Medulla oblongata (tissue), 1 donor: ENCODE measurements around the gene GLCCI1.
A peak's percentile ranks its signal among the peaks of the same experiment; 100 is the strongest.

Experiments used
- DNase-seq: peaks from one replicate; pipeline ENCODE4 v3.0.0-alpha.2; 2015; ENCODE audit errors: extremely low spot score

Gene GLCCI1

DNA sequence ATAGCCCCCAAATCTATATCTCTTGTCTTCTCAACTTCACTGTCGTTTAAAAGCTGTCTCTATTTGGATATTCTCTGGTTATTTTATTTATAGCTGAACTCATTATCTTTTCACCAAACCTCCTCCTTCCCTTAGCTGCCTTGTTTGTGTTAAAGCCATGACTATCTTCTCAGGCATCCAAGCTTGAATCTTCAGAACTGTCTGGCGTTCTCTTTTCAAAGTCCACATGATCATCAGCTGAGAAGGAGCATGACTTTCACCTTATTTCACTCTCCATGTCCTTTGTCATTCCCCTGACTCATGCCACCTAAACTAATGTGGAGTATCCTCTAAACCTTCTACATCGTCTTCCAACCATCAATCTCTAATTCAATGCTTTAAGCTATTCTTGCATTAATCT lies 5.7 kb upstream of the GLCCI1 start:
- no peak for DNase-seq

DNA sequence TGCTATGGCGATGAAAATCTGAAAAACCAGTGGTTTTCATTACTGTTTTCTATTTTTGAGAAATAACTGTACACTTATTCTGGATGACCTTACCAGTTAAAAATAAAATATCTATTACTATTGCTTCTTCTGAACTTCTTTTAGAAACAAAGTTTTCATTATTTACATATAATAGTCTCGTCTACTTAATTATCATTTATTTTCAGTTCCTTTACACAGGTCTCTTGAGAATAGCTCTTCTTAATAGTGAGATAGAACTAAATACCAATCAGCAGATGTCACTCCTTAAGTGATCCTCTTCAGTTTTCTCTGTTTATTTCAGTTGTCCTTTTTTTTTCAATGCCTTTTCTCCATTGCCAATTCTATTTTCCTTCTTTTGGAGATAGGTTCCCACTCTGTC lies 4.3 kb upstream of the GLCCI1 start:
- no peak for DNase-seq

DNA sequence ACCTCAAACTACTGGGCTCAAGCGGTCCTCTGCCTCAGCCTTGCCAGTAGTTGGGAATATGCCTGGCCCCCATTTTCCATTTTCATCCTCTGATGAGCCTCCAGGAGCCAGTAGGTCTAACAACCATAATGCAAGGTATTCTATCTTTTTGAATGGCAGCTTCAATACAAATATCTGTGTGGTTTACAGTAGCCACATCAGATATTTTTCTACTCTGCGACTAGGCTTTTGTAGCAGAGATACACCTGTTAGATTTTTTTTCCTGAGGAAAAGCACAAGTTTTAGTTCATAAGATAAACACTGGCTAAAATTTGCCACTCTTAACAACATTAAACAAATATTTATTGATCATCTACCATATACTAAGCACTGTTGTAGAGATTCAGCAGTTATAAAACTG lies 3.9 kb upstream of the GLCCI1 start:
- DNase-seq, result no peak

- no peak for DNase-seq
These were observed 3.3 kb upstream of the GLCCI1 start for GRCh38 chr7:7965301-7965700.

DNA sequence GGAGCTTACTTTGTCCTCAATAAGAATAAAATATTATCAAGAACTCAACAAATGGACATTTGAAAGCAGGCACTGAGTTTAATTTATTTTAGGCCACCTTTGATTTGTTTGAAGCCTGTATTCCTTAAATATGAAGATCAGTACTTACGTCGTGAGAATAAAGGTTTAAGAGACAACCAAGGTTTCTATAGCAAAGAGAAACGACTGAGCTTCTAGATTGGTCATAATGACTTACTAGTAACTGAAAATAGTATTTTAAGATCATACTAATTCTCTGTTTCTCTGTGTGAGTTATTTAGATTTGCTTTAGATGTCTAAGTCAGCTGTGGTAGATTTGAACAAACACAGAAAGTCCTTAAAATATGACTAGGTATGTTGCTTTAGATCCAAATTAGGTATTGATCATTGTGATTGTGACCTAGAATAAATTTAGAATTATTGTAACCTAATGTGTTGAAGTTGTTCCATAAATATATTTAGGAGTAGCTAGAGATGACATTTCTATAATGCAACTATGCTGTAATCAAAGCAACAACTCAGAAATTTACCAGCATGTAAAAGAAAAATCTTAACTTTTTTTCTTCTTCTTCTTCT lies 2.4 kb upstream of the GLCCI1 start:
- no peak for DNase-seq

DNA sequence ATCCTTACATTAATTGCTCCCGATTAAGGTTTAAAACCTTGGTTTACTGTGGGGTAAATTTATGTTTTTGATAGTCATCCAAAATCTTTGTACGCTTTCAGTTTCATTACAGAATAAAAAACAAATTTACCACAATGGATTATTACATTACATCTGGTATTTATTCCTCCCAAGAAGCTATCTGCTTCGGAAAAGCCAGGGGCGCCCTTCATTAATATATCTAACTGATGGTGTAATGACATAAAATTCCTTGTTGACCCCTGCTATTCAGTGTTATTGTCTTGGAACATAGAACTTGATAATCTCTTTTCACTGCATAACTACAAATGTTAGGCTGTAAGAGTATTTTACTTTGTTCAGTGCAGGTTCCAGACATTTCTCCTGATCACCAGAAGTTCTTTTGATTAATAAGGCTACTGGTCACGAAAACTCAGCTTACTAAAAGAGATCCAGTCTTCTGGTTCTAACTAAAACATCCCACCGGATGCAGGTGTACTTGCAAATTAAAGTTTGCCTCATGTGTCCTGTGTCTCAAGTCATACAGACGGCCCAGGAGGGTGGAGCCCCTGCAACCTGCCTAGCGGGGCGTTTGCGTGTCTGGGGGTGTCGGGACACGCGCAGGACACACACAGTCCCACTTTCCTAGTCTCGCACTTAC lies 581 bp upstream of the GLCCI1 start:
- DNase-seq, result no peak

DNA sequence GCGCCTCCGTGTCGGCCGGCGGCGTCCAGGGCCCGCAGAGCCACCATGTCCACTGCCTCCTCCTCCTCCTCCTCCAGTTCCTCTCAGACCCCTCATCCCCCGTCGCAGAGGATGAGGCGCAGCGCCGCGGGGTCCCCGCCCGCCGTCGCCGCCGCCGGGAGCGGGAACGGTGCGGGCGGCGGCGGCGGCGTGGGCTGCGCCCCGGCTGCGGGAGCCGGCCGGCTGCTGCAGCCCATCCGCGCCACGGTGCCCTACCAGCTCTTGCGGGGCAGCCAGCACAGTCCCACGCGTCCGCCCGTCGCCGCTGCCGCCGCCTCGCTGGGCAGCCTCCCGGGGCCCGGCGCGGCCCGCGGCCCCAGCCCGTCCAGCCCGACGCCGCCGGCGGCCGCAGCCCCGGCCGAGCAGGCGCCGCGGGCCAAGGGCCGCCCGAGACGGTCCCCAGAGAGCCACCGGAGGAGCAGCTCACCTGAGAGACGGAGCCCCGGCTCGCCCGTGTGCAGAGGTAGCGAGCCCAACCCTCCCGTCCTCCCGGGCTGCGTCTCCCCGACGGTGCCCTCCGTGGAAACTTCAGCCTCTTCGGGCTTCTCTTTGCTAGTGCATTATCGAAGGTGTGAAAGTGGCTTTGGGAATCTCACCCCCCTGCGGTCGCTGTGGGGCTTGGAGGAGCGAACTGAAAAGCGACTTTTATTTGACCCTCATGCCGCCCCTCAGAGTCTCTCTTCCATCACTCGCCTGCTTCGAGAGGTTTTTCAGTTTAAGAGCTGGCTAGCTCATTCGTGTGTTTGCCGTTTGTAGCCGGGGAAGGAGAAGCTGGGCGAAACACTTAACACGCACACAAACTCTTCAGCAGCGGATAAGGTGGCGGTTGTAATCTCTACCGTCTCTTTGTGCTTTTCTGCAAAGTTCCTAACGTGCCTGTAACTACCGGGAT lies 975 bp downstream of the GLCCI1 start:
- DNase-seq, result peak; percentile 67

- no peak for DNase-seq
These were observed 1.6 kb downstream of the GLCCI1 start for GRCh38 chr7:7970237-7970530.

- DNase-seq, result peak; percentile 56
These were observed 2.1 kb downstream of the GLCCI1 start for GRCh38 chr7:7970531-7971307.

DNA sequence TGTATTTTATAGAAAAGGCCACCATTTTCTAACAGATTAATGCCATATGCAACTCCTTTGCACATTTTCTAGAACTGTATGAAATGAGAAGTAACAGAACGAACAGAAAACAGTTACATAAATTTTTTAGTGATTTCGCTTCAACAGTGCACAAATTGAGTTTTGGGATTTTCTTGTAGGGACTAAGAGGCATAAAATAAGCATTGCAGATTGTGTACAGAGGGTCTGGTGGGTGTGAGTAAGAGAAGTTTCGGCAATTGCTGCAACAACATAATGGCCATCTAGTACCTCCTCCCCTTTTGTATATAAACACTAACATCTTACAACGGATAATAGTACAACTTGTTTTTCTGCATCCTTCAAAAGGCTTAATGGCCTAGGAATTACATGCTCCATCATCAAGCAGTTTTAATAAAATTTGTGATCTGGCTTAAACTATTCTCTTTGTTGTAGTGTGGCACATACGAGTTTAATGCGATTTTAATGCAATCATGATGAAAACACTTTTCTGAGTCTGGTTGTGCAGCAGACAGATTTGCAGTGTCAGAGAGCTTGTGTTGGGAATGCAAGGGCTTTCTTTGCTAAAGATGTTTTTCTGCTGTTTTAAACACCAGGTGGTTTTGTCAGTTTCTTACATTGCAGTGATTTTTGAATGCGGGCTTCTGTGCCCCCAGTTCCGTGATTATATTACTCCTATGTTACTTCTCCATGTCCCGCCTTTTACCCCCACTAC lies 2.9 kb downstream of the GLCCI1 start:
- peak; percentile 18 for DNase-seq

GRCh38 chr7:7972128-7972527 lies 3.5 kb downstream of the GLCCI1 start:
- peak; percentile 44 for DNase-seq

DNA sequence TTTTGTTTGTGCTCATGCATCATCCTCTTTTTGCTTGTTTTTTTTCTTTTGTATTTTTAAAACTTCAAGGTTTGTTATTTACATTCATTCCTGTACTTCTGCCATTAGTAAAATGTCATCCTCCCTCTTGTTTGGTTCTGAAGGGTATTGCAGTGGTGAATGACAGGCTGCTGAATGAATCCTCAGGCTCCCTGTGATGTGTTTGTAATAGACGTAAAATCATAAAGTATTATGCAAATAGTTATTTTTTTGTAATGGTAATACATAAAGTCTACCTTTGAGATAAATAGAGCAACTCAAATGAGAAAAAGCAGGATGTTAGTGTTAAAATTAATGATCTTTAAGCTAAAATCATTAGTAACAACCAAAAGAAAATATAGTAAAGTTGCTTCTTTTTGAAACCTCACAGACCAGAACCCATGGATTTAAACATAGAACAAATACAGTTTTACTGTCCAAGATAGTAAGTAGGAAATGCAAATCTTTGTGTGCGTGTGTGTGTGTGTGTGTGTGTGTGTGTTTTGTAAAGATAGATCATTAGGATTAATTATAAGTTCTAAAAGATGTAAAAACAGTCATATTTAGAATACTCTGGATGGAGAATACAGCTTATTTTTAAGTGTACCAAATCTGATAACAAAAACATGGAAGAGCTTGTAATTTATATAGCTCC lies 4.5 kb downstream of the GLCCI1 start:
- peak; percentile 29 for DNase-seq

DNA sequence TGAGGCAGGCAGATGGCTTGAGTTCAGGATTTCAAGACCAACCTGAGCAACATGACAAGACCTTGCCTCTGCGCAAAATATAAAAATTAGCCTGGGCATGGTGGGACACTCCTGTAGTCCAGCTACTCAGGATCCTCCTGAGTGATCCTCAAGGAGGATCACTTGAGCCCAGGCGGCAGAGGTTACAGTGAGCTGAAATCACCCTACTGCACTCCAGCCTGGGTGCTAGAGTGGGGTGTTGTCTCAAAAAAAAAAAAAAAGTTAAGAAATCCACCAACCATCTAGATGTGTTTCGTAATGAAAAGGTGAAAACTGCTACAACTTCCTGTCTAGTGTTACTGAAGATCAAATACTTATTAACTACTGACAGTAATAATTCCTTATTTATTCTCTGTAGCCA lies 8.1 kb downstream of the GLCCI1 start:
- DNase-seq, result no peak

DNA sequence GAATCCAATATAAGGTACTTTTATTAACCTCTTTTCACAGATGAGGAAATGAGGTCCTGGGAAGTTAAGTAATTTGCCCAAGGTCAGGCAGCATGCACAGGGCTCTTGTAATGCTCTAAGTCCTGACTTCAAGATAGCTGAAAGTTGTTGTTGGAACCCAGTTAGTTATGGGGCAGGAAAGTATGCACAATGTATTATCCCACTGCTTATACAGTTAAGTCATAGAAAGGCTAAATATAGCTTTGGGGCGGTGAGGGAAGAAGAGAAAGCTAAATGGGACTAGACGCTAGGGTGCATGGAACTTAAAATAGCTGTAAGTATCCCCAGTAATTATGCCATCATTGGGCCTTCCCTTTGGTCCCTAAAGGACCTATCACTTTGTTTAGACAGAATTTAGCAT lies 9.2 kb downstream of the GLCCI1 start:
- no peak for DNase-seq

GRCh38 chr7:7978860-7979259 lies 10.3 kb downstream of the GLCCI1 start:
- DNase-seq, result no peak

- no peak for DNase-seq
These were observed 11.0 kb downstream of the GLCCI1 start for GRCh38 chr7:7979558-7979957.

- DNase-seq, result no peak
These were observed 11.5 kb downstream of the GLCCI1 start for GRCh38 chr7:7980134-7980533.

DNA sequence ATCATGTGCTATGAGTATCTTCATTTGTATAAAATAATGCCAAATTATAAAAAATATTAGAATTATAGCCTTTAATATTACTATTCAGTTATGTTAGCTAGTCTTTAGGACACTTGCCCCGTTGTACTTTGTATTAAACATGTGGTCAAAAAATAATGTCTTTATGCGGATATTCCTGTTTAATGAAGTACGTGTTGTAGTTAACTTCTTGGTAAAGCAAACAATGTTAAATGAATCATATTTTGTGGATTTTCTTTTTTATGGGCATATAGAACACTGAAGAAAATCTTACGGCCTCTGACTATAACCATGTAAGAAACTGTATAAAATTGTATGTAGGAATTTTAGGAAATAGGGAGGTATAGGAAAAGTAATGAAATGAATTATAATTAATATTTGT lies 14.3 kb downstream of the GLCCI1 start:
- no peak for DNase-seq

DNA sequence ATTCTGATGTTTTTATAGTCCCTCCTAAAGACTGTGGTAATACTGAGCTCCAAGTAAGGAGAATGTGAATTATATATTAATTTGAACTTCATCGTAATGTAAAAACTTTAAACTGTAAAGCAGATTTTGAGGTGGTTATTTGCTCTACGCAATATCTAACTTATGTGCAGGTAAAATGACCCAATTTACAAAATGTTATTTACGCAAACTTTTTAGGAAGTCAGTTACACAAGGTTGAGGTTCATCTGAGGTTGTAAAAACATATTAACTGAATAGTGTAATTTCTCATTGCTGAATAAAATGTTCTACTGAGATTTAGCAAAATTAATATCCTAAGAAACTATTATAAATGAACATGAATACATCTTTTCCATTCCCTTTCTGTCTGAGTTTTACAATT lies 15.8 kb downstream of the GLCCI1 start:
- DNase-seq, result no peak

DNA sequence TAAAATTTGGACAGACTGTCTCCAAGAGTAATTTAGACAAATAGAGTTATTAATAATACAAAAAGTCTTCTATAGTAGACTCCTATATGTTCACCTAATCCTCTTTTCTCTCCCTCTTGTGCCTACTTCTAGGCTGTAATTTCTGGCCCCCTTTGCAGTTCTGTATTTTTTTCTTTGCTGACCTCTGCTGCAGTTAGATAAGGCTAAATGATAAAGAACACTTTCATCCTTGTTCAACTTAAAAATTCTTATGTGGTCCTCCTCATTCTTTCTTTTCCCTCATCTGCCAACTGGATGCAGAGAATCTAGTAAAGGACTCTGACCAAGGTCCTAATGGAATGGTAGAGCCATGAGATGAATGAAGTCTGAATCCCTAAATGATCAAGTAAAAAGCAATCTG lies 20.1 kb downstream of the GLCCI1 start:
- no peak for DNase-seq

DNA sequence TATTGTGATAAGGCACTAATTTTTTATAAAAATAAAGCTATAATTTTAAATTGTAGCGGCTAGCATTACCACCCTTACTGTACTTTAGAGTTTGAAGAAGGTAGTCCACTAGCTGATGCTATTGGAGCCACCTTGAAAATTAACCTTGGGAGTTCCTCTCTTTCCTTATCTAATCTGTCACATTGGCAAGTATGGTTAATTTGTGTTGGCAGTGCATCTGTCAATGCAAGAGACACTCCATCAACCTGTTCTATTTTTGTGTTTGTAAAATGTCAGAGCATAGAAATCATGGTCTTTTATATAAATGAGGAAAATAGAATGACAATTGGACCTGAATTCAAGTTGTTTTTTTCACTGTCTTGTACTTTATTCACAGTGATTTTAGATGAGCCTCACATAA lies 20.5 kb downstream of the GLCCI1 start:
- DNase-seq, result no peak
